H9 (cell line): ENCODE results near the gene SLC22A31. TPM values are rescaled to one million over a fixed set of nuclear protein-coding genes. Genes with fewer than 3 reads are reported as not detected.

Source experiments
- DNase-seq: peaks from one replicate; pipeline ENCODE4 v3.0.0-alpha.2; 2017
- H2AFZ ChIP-seq: one replicate; pipeline ENCODE4 v1.6.1; 2013; ENCODE audit warnings: mild to moderate bottlenecking, low read length, control low read depth, moderate library complexity
- H2AK5ac ChIP-seq: 2 replicates; pipeline ENCODE4 v1.6.1; 2013; ENCODE audit warnings: low read length, control low read depth, mixed read lengths; ENCODE audit not compliant: insufficient read length
- H2BK120ac ChIP-seq: one replicate; pipeline ENCODE4 v1.6.1; 2013; ENCODE audit warnings: low read depth, mild to moderate bottlenecking, low read length, control low read depth, inconsistent platforms; ENCODE audit not compliant: poor library complexity, severe bottlenecking
- H2BK12ac ChIP-seq: 2 replicates; pipeline ENCODE4 v1.6.1; 2013; ENCODE audit warnings: low read length, control low read depth, mixed read lengths, low read depth; ENCODE audit not compliant: insufficient read length
- H2BK15ac ChIP-seq: 2 replicates; pipeline ENCODE4 v1.6.1; 2013; ENCODE audit warnings: low read depth, low read length, control low read depth
- H2BK20ac ChIP-seq: one replicate; pipeline ENCODE4 v1.6.1; 2013; ENCODE audit warnings: low read depth, mild to moderate bottlenecking, low read length, control low read depth, inconsistent platforms; ENCODE audit not compliant: poor library complexity, severe bottlenecking
- H2BK5ac ChIP-seq: 2 replicates; pipeline ENCODE4 v1.6.1; 2013; ENCODE audit warnings: low read length, control low read depth, mixed read lengths; ENCODE audit not compliant: insufficient read length
- H3K14ac ChIP-seq: 2 replicates; pipeline ENCODE4 v1.6.1; 2013; ENCODE audit warnings: low read length, control low read depth; ENCODE audit not compliant: insufficient read depth
- H3K18ac ChIP-seq: 2 replicates; pipeline ENCODE4 v1.6.1; 2013; ENCODE audit warnings: low read depth, mild to moderate bottlenecking, mixed read lengths, low read length, control low read depth; ENCODE audit not compliant: insufficient read length
- H3K23ac ChIP-seq: 2 replicates; pipeline ENCODE4 v1.6.1; 2013; ENCODE audit warnings: low read length, control low read depth, mixed read lengths, low read depth; ENCODE audit not compliant: insufficient read length
- H3K23me2 ChIP-seq: 2 replicates; pipeline ENCODE4 v1.6.1; 2013; ENCODE audit warnings: low read depth, mild to moderate bottlenecking, mixed read lengths, low read length, control low read depth; ENCODE audit not compliant: insufficient read length, poor library complexity, severe bottlenecking
- H3K27ac ChIP-seq: 2 replicates; pipeline ENCODE4 v1.5.1; 2013; ENCODE audit warnings: low read length, control low read depth, mixed read lengths, low read depth; ENCODE audit not compliant: insufficient read length
- H3K27me3 ChIP-seq: 2 replicates; pipeline ENCODE4 v1.6.1; 2013; ENCODE audit warnings: low read length, control low read depth, inconsistent platforms; ENCODE audit not compliant: insufficient read depth
- H3K4ac ChIP-seq: 2 replicates; pipeline ENCODE4 v1.6.1; 2013; ENCODE audit warnings: low read depth, mild to moderate bottlenecking, control low read depth, inconsistent platforms, low read length, moderate library complexity
- H3K4me1 ChIP-seq: 2 replicates; pipeline ENCODE4 v1.6.1; 2013; ENCODE audit warnings: low read length, control low read depth, inconsistent platforms; ENCODE audit not compliant: insufficient read depth
- H3K4me2 ChIP-seq: 2 replicates; pipeline ENCODE4 v1.6.1; 2013; ENCODE audit warnings: low read length, control low read depth, mixed read lengths; ENCODE audit not compliant: insufficient read length, insufficient read depth
- H3K56ac ChIP-seq: 2 replicates; pipeline ENCODE4 v1.6.1; 2013; ENCODE audit warnings: low read depth, mild to moderate bottlenecking, mixed read lengths, low read length, control low read depth; ENCODE audit not compliant: insufficient read length
- H3K79me1 ChIP-seq: 2 replicates; pipeline ENCODE4 v1.6.1; 2013; ENCODE audit warnings: low read depth, mild to moderate bottlenecking, moderate library complexity, low read length, control low read depth, inconsistent platforms; ENCODE audit not compliant: insufficient read depth, poor library complexity, severe bottlenecking
- H3K79me2 ChIP-seq: 2 replicates; pipeline ENCODE4 v1.6.1; 2013; ENCODE audit warnings: low read length, control low read depth, inconsistent platforms; ENCODE audit not compliant: insufficient read depth
- H3K9ac ChIP-seq: 2 replicates; pipeline ENCODE4 v1.6.1; 2013; ENCODE audit warnings: low read length, control low read depth, mixed read lengths; ENCODE audit not compliant: insufficient read length; ENCODE audit errors: extremely low read depth
- H3K9me3 ChIP-seq: one replicate; pipeline ENCODE4 v1.6.1; 2013; ENCODE audit warnings: low read depth, low read length, inconsistent platforms; ENCODE audit not compliant: control insufficient read depth
- H3T11ph ChIP-seq: one replicate; pipeline ENCODE4 v1.6.1; 2013; ENCODE audit warnings: mild to moderate bottlenecking, low read length, control low read depth, inconsistent platforms
- H4K20me1 ChIP-seq: one replicate; pipeline ENCODE4 v1.6.1; 2013; ENCODE audit not compliant: control insufficient read depth, insufficient read length, insufficient read depth
- H4K5ac ChIP-seq: 2 replicates; pipeline ENCODE4 v1.6.1; 2013; ENCODE audit warnings: low read depth, mild to moderate bottlenecking, mixed read lengths, low read length, control low read depth; ENCODE audit not compliant: insufficient read length
- H4K8ac ChIP-seq: replicated peaks from 2 replicates; pipeline ENCODE4 v1.6.1; 2013; ENCODE audit warnings: low read length, control low read depth, mixed read lengths, low read depth; ENCODE audit not compliant: insufficient read length
- H4K91ac ChIP-seq: 2 replicates; pipeline ENCODE4 v1.6.1; 2013; ENCODE audit warnings: low read depth, mild to moderate bottlenecking, moderate library complexity, mixed read lengths, low read length, control low read depth; ENCODE audit not compliant: insufficient read length
- H3K27ac Mint-ChIP-seq, 3 experiments: 2 replicates in 2 of 3; 3 replicates in 1 of 3; pipeline ENCODE4 v1.8.0; 2020 to 2021; ENCODE audit warnings: mixed read lengths in 3 of 3, mild to moderate bottlenecking in 1 of 3, moderate library complexity in 1 of 3
- H3K27me3 Mint-ChIP-seq: 2 replicates; pipeline ENCODE4 v1.8.0; 2021; ENCODE audit warnings: low read depth, mild to moderate bottlenecking, moderate library complexity, mixed read lengths
- H3K36me3 Mint-ChIP-seq, 3 experiments: 2 replicates in 2 of 3; 3 replicates in 1 of 3; pipeline ENCODE4 v1.8.0; 2020 to 2021; ENCODE audit warnings: low read depth in 3 of 3, mixed read lengths in 3 of 3; ENCODE audit not compliant: insufficient read depth in 1 of 3
- H3K4me1 Mint-ChIP-seq, 2 experiments: 2 replicates each; pipeline ENCODE4 v1.8.0; 2020; ENCODE audit warnings: mixed read lengths in 2 of 2
- H3K4me3 Mint-ChIP-seq, 2 experiments: 2 replicates in 1 of 2; 3 replicates in 1 of 2; pipeline ENCODE4 v1.8.0; 2020 to 2021; ENCODE audit warnings: mild to moderate bottlenecking in 2 of 2, mixed read lengths in 2 of 2, moderate library complexity in 1 of 2
- H3K9me3 Mint-ChIP-seq, 2 experiments: 2 replicates in 1 of 2; 3 replicates in 1 of 2; pipeline ENCODE4 v1.8.0; 2020; ENCODE audit warnings: mild to moderate bottlenecking in 2 of 2, mixed read lengths in 2 of 2, moderate library complexity in 1 of 2
- CTCF ChIP-seq: fragments of 200-600 bp; sonication (generic); conservative IDR thresholded peaks from 3 replicates; pipeline ENCODE4 v1.8.0; 2021; ENCODE audit warnings: antibody characterized with exemption, mild to moderate bottlenecking
- WGBS: extraction: QIAGEN DNeasy Blood & Tissue Kit; methylation state at CpG from one replicate; pipeline ENCODE4 v1.1.7; 2013; ENCODE audit warnings: missing lambda C conversion rate, low lambda C conversion rate, mixed read lengths; ENCODE audit not compliant: insufficient read length; ENCODE audit errors: extremely low coverage; 5-methylcytosine and 5-hydroxymethylcytosine counted together
- long read RNA-seq: library from polyadenylated mRNA; unstranded; transcript quantifications from one replicate; pipeline ENCODE4 v2.0.0, GENCODE V29; 2020
- total RNA-seq: library from RNA; stranded (reverse); gene quantifications from 2 replicates; pipeline ENCODE4 v1.2.1, GENCODE V29; 2021

The SLC22A31 gene
- 7.7 and 8.1 TPM in 2 replicates for total RNA-seq
- long read RNA-seq, partial matches to known transcripts: 1 of 6 reads
- long read RNA-seq, other reads (novel, unspliced or antisense): 4 of 6 reads

GRCh38 chr16:89200124-89200849 is at the start of gene SLC22A31:
SLC22A31 (minus strand) TSS chr16:89200537; CDS start chr16:89200501, 36 bp downstream.
- H4K20me1 ChIP-seq: no peaks in the 10 kb centered on the region
- H2AK5ac ChIP-seq: no peak within 1 kb of the TSS
- H3K56ac ChIP-seq: no peak within 1 kb of the TSS
- H3T11ph ChIP-seq: no peak within 1 kb of the TSS
- no peak within 1 kb of the TSS for H4K5ac ChIP-seq
- no peak within 1 kb of the TSS for H3K27ac ChIP-seq
- no peak within 1 kb of the TSS for H4K8ac ChIP-seq
- peaks cover 6 to 11% of the 10 kb centered on the region in 2 experiments; a peak in 2 of 4 replicates for H3K4me1 Mint-ChIP-seq
- no peaks in the 10 kb centered on the region for H3K9me3 ChIP-seq
- H2AFZ ChIP-seq: no peak within 1 kb of the TSS
- H2BK5ac ChIP-seq: no peak within 1 kb of the TSS
- H3K36me3 Mint-ChIP-seq: no peaks in the 10 kb centered on the region; a peak in 1 of 7 replicates
- no CpG with 5 or more reads among the region's 28 CpGs for WGBS
- no peak within 1 kb of the TSS for H4K91ac ChIP-seq
- H3K23me2 ChIP-seq: peaks cover 8% of the 10 kb centered on the region
- H2BK120ac ChIP-seq: no peak within 1 kb of the TSS
- no peak within 1 kb of the TSS for H3K27ac Mint-ChIP-seq
- H3K4me3 Mint-ChIP-seq: peak within 1 kb of the TSS; percentile 58 to 79
- H2BK15ac ChIP-seq: no peak within 1 kb of the TSS
- DNase-seq: peak; percentile 42
- H3K18ac ChIP-seq: no peak within 1 kb of the TSS
- no peaks in the 10 kb centered on the region for H3K79me1 ChIP-seq
- H3K27me3 Mint-ChIP-seq: peaks cover 54% of the 10 kb centered on the region
- peaks cover 7% of the 10 kb centered on the region; the same call in 1 of the 2 replicates for H3K27me3 ChIP-seq
- H2BK12ac ChIP-seq: no peak within 1 kb of the TSS
- H3K23ac ChIP-seq: no peak within 1 kb of the TSS
- no peak within 1 kb of the TSS; the same call in 1 of the 2 replicates for H3K14ac ChIP-seq
- H3K4me1 ChIP-seq: no peaks in the 10 kb centered on the region
- H3K9me3 Mint-ChIP-seq: peaks cover 5 to 6% of the 10 kb centered on the region in 2 experiments; a peak in 2 of 5 replicates
- TF ChIP-seq CTCF: no peak
- no peaks in the 10 kb centered on the region for H3K79me2 ChIP-seq
- H3K4ac ChIP-seq: no peak within 1 kb of the TSS
- H3K4me2 ChIP-seq: peak within 1 kb of the TSS; percentile 39
- no peak within 1 kb of the TSS for H3K9ac ChIP-seq
- H2BK20ac ChIP-seq: no peak within 1 kb of the TSS
